H1 (cell line): ENCODE results near the gene PARK7. TPM values are rescaled to one million over a fixed set of nuclear protein-coding genes. Genes with fewer than 3 reads are reported as not detected.

Source experiments
- CTCF ChIA-PET: fragments of 300-600 bp; sonication (Branson Sonifier 250); formaldehyde crosslinking; loops from one replicate; lab custom pipeline; 2021; ENCODE audit not compliant: partially characterized antibody; lab: Charles Lee
- POLR2A ChIA-PET: fragments of 300-600 bp; sonication (Branson Sonifier 250); formaldehyde crosslinking; loops from one replicate; lab custom pipeline; 2021; ENCODE audit warnings: inconsistent platforms; ENCODE audit not compliant: partially characterized antibody; lab: Charles Lee
- DNase-seq, 2 experiments: peaks; one replicate each; pipeline versions ENCODE4 v3.0.0 to v3.0.0-alpha.2; 2010 to 2022; ENCODE audit warnings: low spot score in 2 of 2, low read depth in 1 of 2, mixed read lengths in 1 of 2
- FAIRE-seq: peaks from 2 replicates; lab custom pipeline; 2011; peaks lifted over from hg19 to GRCh38; lab: Jason Lieb, UNC
- H2AFZ ChIP-seq: 2 replicates; pipeline ENCODE4 v1.8.1; 2012; ENCODE audit warnings: low read length, inconsistent platforms
- H2AK5ac ChIP-seq: 2 replicates; pipeline ENCODE4 v1.6.1; 2013; ENCODE audit warnings: low read depth, low read length
- H2BK120ac ChIP-seq: replicated peaks from 2 replicates; pipeline ENCODE3; 2013; ENCODE audit warnings: low read depth, low read length, inconsistent platforms
- H2BK12ac ChIP-seq: 2 replicates; pipeline ENCODE4 v1.6.1; 2013; ENCODE audit warnings: low read depth, low read length
- H2BK15ac ChIP-seq: 2 replicates; pipeline ENCODE4 v1.6.1; 2013; ENCODE audit warnings: low read length
- H2BK20ac ChIP-seq: 2 replicates; pipeline ENCODE4 v1.6.1; 2013; ENCODE audit warnings: low read length
- H2BK5ac ChIP-seq: 2 replicates; pipeline ENCODE4 v1.6.1; 2013; ENCODE audit warnings: low read depth, low read length
- H3K14ac ChIP-seq: 2 replicates; pipeline ENCODE4 v1.6.1; 2013; ENCODE audit warnings: inconsistent platforms; ENCODE audit not compliant: insufficient read length
- H3K18ac ChIP-seq: 2 replicates; pipeline ENCODE4 v1.6.1; 2013; ENCODE audit warnings: low read length; ENCODE audit errors: extremely low read depth
- H3K23ac ChIP-seq: 2 replicates; pipeline ENCODE4 v1.6.1; 2013; ENCODE audit warnings: inconsistent platforms; ENCODE audit not compliant: insufficient read length
- H3K23me2 ChIP-seq: 2 replicates; pipeline ENCODE4 v1.6.1; 2013; ENCODE audit warnings: low read depth, low read length
- H3K27ac ChIP-seq: 2 replicates; pipeline ENCODE4 v1.6.1; 2011; ENCODE audit warnings: low read depth, low read length, inconsistent platforms
- H3K27me3 ChIP-seq, 4 experiments: replicated peaks in 1 of 4; 1 replicate in 1 of 4; 2 replicates in 3 of 4; pipeline versions ENCODE4 v1.6.1 to v1.8.1; 2011 to 2013; ENCODE audit warnings: low read length in 3 of 4, mild to moderate bottlenecking in 3 of 4, inconsistent platforms in 2 of 4, mixed read lengths in 2 of 4, moderate library complexity in 1 of 4; ENCODE audit not compliant: control insufficient read depth in 3 of 4, insufficient read depth in 3 of 4; ENCODE audit errors: extremely low read depth in 1 of 4
- H3K36me3 ChIP-seq, 4 experiments: 2 replicates each; pipeline versions ENCODE4 v1.6.1 to v1.8.1; 2011 to 2013; ENCODE audit warnings: mild to moderate bottlenecking in 4 of 4, low read length in 3 of 4, moderate library complexity in 2 of 4, control low read depth in 1 of 4, inconsistent platforms in 1 of 4; ENCODE audit not compliant: insufficient read depth in 4 of 4, control insufficient read depth in 2 of 4
- H3K4ac ChIP-seq: replicated peaks from 2 replicates; pipeline ENCODE3; 2013; ENCODE audit warnings: low read length, low read depth, mixed read lengths, inconsistent platforms; ENCODE audit not compliant: insufficient read length
- H3K4me1 ChIP-seq, 4 experiments: replicated peaks in 1 of 4; 1 replicate in 1 of 4; 2 replicates in 3 of 4; pipeline versions ENCODE4 v1.6.1 to v1.8.1; 2011 to 2013; ENCODE audit warnings: low read length in 3 of 4, inconsistent platforms in 2 of 4, mixed read lengths in 1 of 4; ENCODE audit not compliant: insufficient read depth in 4 of 4, control insufficient read depth in 3 of 4
- H3K4me2 ChIP-seq, 2 experiments: 2 replicates each; pipeline versions ENCODE4 v1.6.1 to v1.8.1; 2011 to 2013; ENCODE audit warnings: low read depth in 2 of 2, low read length in 2 of 2, control low read depth in 1 of 2, inconsistent platforms in 1 of 2, mild to moderate bottlenecking in 1 of 2; ENCODE audit not compliant: insufficient read depth in 1 of 2
- H3K4me3 ChIP-seq, 4 experiments: fragments of 200-600, 300-600 bp in 1 of 4; sonication (generic), shearing (Covaris generic), sonication (Bioruptor Twin) in 1 of 4; 2 replicates each; pipeline versions ENCODE4 v1.5.1 to v1.8.1; 2011 to 2016; ENCODE audit warnings: low read length in 4 of 4, low read depth in 3 of 4, control low read depth in 2 of 4, inconsistent platforms in 2 of 4, mild to moderate bottlenecking in 2 of 4, mixed read lengths in 1 of 4, moderate library complexity in 1 of 4; ENCODE audit not compliant: insufficient read depth in 2 of 4; ENCODE audit errors: extremely low read depth in 1 of 4
- H3K56ac ChIP-seq: replicated peaks from 2 replicates; pipeline ENCODE3; 2013; ENCODE audit warnings: low read depth, mild to moderate bottlenecking, mixed read lengths, low read length, inconsistent platforms; ENCODE audit not compliant: insufficient read length
- H3K79me1 ChIP-seq: 2 replicates; pipeline ENCODE4 v1.6.1; 2013; ENCODE audit warnings: low read depth, low read length, control low read depth
- H3K79me2 ChIP-seq, 2 experiments: 2 replicates each; pipeline versions ENCODE4 v1.6.1 to v1.8.1; 2012 to 2013; ENCODE audit warnings: low read length in 2 of 2, mild to moderate bottlenecking in 2 of 2, inconsistent platforms in 1 of 2; ENCODE audit not compliant: insufficient read depth in 2 of 2, control insufficient read depth in 1 of 2
- H3K9ac ChIP-seq, 4 experiments: replicated peaks in 1 of 4; 1 replicate in 1 of 4; 2 replicates in 3 of 4; pipeline versions ENCODE4 v1.6.1 to v1.8.1; 2011 to 2013; ENCODE audit warnings: low read depth in 3 of 4, low read length in 3 of 4, control low read depth in 2 of 4, mild to moderate bottlenecking in 2 of 4, moderate library complexity in 2 of 4, inconsistent platforms in 1 of 4; ENCODE audit errors: extremely low read depth in 1 of 4
- H3K9me3 ChIP-seq, 2 experiments: 2 replicates each; pipeline versions ENCODE4 v1.6.1 to v1.8.1; 2012 to 2013; ENCODE audit warnings: mild to moderate bottlenecking in 2 of 2, moderate library complexity in 2 of 2, control low read depth in 1 of 2, inconsistent platforms in 1 of 2, low read depth in 1 of 2, low read length in 1 of 2, mixed read lengths in 1 of 2; ENCODE audit not compliant: insufficient read depth in 2 of 2
- H4K20me1 ChIP-seq, 2 experiments: replicated peaks in 1 of 2; 2 replicates each; pipeline versions ENCODE3 to v1.8.1; 2011 to 2013; ENCODE audit warnings: inconsistent platforms in 2 of 2, low read length in 2 of 2, mild to moderate bottlenecking in 1 of 2; ENCODE audit not compliant: insufficient read depth in 2 of 2, control insufficient read depth in 1 of 2
- H4K5ac ChIP-seq: 2 replicates; pipeline ENCODE4 v1.6.1; 2013; ENCODE audit warnings: low read length, low read depth, mixed read lengths, inconsistent platforms; ENCODE audit not compliant: insufficient read length
- H4K8ac ChIP-seq: 2 replicates; pipeline ENCODE4 v1.8.0; 2013; ENCODE audit warnings: mild to moderate bottlenecking, moderate library complexity, low read length, inconsistent platforms; ENCODE audit not compliant: insufficient read depth; ENCODE audit errors: extremely low read depth
- H4K91ac ChIP-seq: replicated peaks from 2 replicates; pipeline ENCODE3; 2013; ENCODE audit warnings: low read length, mixed read lengths, inconsistent platforms; ENCODE audit not compliant: insufficient read length
- CTCF ChIP-seq, 3 experiments: IDR thresholded peaks; 1 replicate in 2 of 3; 2 replicates in 1 of 3; pipeline versions ENCODE4 v1.5.1 to v1.6.1; 2011; ENCODE audit warnings: low read length in 3 of 3, mild to moderate bottlenecking in 3 of 3, inconsistent platforms in 2 of 3, low read depth in 1 of 3, moderate library complexity in 1 of 3; ENCODE audit not compliant: insufficient read depth in 1 of 3; ENCODE audit errors: control extremely low read depth in 1 of 3
- EP300 ChIP-seq, 2 experiments: IDR thresholded peaks; 1 replicate in 1 of 2; 2 replicates in 1 of 2; pipeline ENCODE4 v1.6.1; 2011 to 2012; ENCODE audit warnings: low read depth in 2 of 2, low read length in 2 of 2, mild to moderate bottlenecking in 2 of 2, borderline replicate concordance in 1 of 2, inconsistent platforms in 1 of 2, moderate library complexity in 1 of 2
- EZH2 ChIP-seq: fragments of 200-600 bp; sonication (generic); IDR thresholded peaks from 2 replicates; pipeline ENCODE4 v1.7.1; 2012; ENCODE audit warnings: low read depth, mild to moderate bottlenecking, moderate library complexity, low read length, inconsistent platforms; ENCODE audit not compliant: severe bottlenecking
- HDAC6 ChIP-seq: IDR thresholded peaks from one replicate; pipeline ENCODE4 v1.7.1; 2012; ENCODE audit warnings: low read depth, mild to moderate bottlenecking, inconsistent platforms, low read length, moderate library complexity
- JUND ChIP-seq: IDR thresholded peaks from 2 replicates; pipeline ENCODE4 v1.6.1; 2011; ENCODE audit warnings: mild to moderate bottlenecking, improper control_type of control experiment, low read length
- MAFK ChIP-seq: IDR thresholded peaks from 2 replicates; pipeline ENCODE4 v1.6.1; 2012; ENCODE audit warnings: low read depth, mild to moderate bottlenecking, improper control_type of control experiment, low read length
- NRF1 ChIP-seq: IDR thresholded peaks from 2 replicates; pipeline ENCODE4 v1.6.1; 2011; ENCODE audit warnings: mild to moderate bottlenecking, low read depth, low read length, improper control_type of control experiment
- SIRT6 ChIP-seq: IDR thresholded peaks from one replicate; pipeline ENCODE4 v1.7.1; 2012; ENCODE audit warnings: low read length, inconsistent platforms
- WGBS, 2 experiments: shearing (Covaris generic) in 1 of 2; methylation state at CpG; one replicate each; pipeline versions ENCODE4 v1.1.6 to v1.1.7; 2013 to 2015; ENCODE audit warnings: low lambda C conversion rate in 2 of 2, mixed read lengths in 2 of 2, inconsistent platforms in 1 of 2, low coverage in 1 of 2, missing lambda C conversion rate in 1 of 2; ENCODE audit not compliant: insufficient replicate concordance in 2 of 2, insufficient coverage in 1 of 2, insufficient read length in 1 of 2; ENCODE audit errors: extremely low coverage in 1 of 2, missing lambda C conversion rate in 1 of 2; 5-methylcytosine and 5-hydroxymethylcytosine counted together
- polyA plus RNA-seq, 7 experiments: library from polyadenylated mRNA; depleted of rRNA in 3 of 7; stranded (reverse) in 5 of 7; unstranded in 2 of 7; fragments of >200 nt in 5 of 7; fragments of 200-250 nt in 2 of 7; gene quantifications; 1 replicate in 5 of 7; 2 replicates in 1 of 7; 4 replicates in 1 of 7; pipeline versions ENCODE4 v1.2.1 to v1.2.3, GENCODE V29; 2011 to 2013; ENCODE audit warnings: missing spikeins in 2 of 7, mixed read lengths in 2 of 7
- total RNA-seq: library from RNA; stranded (reverse); fragmentation: NEBNext Ultra II Directional; extraction: Animal tissue kit (Norgen Biotek cat#: 25700); gene quantifications from 2 replicates; pipeline ENCODE4 v1.2.1, GENCODE V29; 2021

Gene PARK7
- total and polyA plus RNA-seq, 2 of the 8 experiments (the other 6 are each of a cell fraction or from before 2014, with no cell fraction given) = 206 to 383 TPM

DNA sequence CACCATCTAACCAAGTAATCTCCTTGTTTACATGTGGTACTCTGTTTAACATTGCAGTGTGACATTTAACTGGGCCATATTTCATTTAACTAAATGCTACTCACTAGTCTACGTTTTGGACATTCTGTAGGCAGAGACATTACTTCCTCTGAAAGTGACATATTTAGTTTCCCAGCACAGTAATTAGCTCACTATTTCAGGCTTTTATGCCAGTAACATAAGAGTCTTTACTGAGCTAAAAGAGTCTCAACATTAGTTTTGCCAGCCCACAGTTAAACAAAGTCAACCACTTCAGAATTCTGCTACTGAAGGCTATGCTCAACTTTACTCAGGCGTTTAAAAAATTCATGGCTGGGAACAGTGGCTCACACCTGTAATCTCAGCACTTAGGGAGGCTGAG lies 18.3 kb upstream of the PARK7 start:
- Histone ChIP-seq H3K79me2 (no peaks in the 10 kb centered on the region), H2BK120ac (no peak overlapping the region), H4K91ac (no peak overlapping the region), H3K56ac (no peak overlapping the region), H3K23me2 (no peaks in the 10 kb centered on the region; the same call in 1 of the 2 replicates), H2AK5ac (no peak overlapping the region), H2BK15ac (no peak overlapping the region), H3K36me3 (no peaks in the 10 kb centered on the region), H3K9me3 (no peaks in the 10 kb centered on the region), H3K18ac (no peak overlapping the region), H4K20me1 (no peaks in the 10 kb centered on the region), H2BK5ac (no peak overlapping the region), H2BK12ac (no peak overlapping the region), H4K5ac (no peak overlapping the region), H4K8ac (no peak overlapping the region), H3K4me3 (no peak overlapping the region), H3K4me1 (peaks cover 0 to 8% (median 0%) of the 10 kb centered on the region in 4 experiments; a peak in 4 of 7 replicates), H2AFZ (no peak overlapping the region), H3K27ac (no peak overlapping the region), H3K23ac (no peak overlapping the region), H2BK20ac (no peak overlapping the region), H3K4ac (no peak overlapping the region), H3K27me3 (peaks cover 16 to 31% (median 28%) of the 10 kb centered on the region in 4 experiments), H3K4me2 (no peak overlapping the region; a peak in 1 of 4 replicates), H3K9ac (no peak overlapping the region), H3K79me1 (no peaks in the 10 kb centered on the region), H3K14ac (no peak overlapping the region)
- CTCF ChIA-PET = interaction anchor here (1.1 to 2.4 kb wide), 3 partner anchors 32 to 901 kb away, joined by 3 to 8 read pairs (median 3); no protein-coding TSS in a partner anchor
- DNase-seq (no peak), FAIRE-seq (no peak)
- TF ChIP-seq CTCF (IDR thresholded peaks at IDR 0.05; ENCODE audit: control extremely low read depth in 1 of 3, insufficient read depth in 1 of 3, low read depth in 1 of 3, low read length in 3 of 3) (no peak), SIRT6 (no peak), JUND (no peak), EP300 (IDR thresholded peaks at IDR 0.05; ENCODE audit: borderline replicate concordance in 1 of 2, low read depth in 2 of 2, low read length in 2 of 2) (no peak), HDAC6 (no peak), EZH2 (no peak), MAFK (no peak), NRF1 (no peak)
- WGBS, 2 experiments = 82% methylated on average over 2 of the region's 2 CpGs; no CpG with 5 or more reads in 1 of the 2 experiments
- POLR2A ChIA-PET = interaction anchor here (1.5 kb wide), 1 partner anchor 18 kb away, joined by 5 read pairs; the partner anchor contains the start of gene PARK7
